ENCODE results near the gene PIK3CD. TPM values are rescaled to one million over a fixed set of nuclear protein-coding genes. Genes with fewer than 3 reads are reported as not detected.
"Not testable (repeated sequence)": the region's sequence is repeated elsewhere in the genome, so short reads cannot be mapped to it uniquely, and the experiment has no call there.

PIK3CD gene
- total RNA-seq, 1 experiment from 2014 or later: 73.9 TPM

DNA sequence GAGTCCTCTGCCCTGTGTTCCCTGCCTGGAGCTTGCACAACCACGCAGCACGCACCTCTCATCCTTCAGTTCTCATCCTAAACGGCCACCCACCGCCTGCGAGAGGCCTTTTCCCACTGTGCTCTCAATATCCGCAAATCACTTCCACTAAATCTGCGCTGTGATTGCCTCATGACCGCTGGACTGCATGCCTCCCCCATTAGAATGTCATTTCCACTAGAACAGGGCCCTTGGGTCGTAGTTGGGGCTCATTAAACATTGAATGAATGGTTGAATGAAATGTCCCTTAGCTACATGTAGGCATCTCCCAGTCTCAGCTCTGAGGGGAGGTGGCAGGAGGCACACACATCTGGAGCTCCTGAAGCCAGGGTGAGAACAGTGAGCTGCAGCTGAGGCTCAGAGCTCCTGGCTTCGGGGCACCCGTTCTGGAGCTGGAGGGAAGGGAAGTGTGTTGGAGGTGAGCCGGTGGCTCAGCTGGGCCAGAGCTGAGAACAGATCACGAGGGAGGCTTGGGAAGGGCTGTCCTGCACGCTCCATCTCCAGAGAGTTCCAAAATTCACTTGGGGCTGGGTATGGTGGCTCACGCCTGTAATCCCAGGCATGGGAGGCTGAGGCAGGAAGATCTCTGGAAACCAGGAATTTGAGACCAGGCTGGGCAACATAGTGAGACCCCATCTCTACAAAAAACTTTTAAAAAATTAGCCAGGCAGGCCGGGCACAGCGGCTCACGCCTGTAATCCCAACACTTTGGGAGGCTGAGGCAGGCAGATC lies 32.4 kb upstream of the PIK3CD start:
- in situ Hi-C loops (cut with HindIII; ENCODE audit: low sequenced_read_pairs): no loop called here
- DNase-seq (ENCODE audit: low spot score): peak; percentile 30

DNA sequence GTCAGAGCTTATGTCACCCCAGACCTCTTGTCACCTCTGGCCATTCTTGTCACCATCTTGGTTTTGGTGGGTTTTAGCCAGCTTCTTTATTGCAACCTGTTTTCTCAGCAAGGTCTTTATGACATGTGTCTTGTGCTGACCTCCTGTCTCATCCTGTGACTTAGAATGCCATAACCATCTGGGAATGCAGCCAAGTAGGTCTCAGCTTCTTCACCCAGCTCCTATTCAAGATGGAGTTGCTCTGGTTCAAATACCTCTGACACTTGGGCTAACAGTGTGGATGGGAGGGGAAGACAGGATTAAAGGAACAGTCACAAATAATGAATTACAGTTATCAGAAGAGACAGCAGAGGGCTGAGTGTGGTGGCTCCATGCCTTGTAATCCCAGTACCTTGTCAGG lies 30.5 kb upstream of the PIK3CD start:
- in situ Hi-C loops (cut with HindIII; ENCODE audit: low sequenced_read_pairs): no loop called here

DNA sequence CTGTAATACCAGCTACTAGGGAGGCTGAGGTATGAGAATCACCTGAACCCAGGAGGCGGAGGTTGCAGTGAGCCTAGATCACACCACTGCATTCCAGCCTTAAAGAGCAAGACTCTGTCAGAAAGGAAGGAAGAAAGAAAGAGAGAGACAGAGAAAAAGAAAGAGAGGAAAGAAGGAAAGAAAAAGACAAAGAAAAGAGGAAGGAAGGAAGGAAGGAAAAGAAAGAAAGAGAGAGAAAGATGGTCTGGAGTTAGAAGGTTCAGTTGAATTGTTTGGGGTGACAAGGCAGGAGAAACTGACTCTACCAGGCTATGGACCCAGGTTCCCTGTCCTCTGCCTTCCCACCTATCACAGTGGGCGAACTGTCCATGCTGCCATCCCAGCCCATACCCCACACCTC lies 27.4 kb upstream of the PIK3CD start:
- in situ Hi-C loops (cut with HindIII; ENCODE audit: low sequenced_read_pairs): no loop called here
- no peak for DNase-seq (ENCODE audit: low spot score)

More for the DNA sequence above, 30.5 kb upstream of the PIK3CD start:
- no peak for DNase-seq (ENCODE audit: low spot score)

DNA sequence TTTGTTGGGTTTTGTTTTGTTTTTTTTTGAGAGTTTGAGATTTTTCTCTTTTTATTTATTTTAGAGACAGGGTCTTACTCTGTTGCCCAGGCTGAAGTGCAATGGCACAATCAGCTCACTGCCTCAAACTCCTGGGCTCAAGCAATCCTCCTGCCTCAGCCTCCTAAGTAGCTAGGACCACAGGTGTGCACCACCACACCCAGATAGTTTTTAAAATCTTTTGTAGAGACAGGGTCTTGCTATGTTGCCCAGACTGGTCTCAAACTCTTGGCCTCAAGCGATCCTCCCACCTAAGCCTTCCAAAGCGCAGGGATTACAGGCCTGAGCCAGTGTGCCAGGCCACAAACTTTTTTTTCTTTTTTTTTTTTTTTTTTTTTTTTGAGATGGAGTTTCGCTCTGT lies 26.5 kb upstream of the PIK3CD start:
- DNase-seq (ENCODE audit: low spot score); in situ Hi-C loops (cut with HindIII; ENCODE audit: low sequenced_read_pairs): not testable (repeated sequence)

DNA sequence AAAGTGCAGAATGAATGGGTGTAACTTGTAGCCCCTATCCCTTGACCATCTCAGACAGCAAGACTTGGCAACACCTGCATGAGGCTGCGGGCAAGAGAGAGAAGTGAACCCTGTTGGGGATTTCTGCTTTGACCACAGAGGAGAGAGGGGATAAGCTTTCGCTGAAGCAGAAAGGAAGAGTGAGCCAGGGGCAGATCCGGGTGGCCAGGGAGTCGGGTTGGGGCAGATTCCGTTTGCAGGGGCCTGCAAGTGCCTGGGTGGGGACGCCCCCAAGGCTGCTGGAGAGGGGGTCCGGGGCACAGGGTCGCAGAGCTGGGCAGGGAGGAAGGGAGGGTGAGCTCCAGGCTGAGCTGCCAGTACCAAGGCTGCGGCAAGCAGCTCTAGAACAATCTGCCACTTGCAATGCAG lies 25.3 kb upstream of the PIK3CD start:
- DNase-seq (ENCODE audit: low spot score): no peak
- in situ Hi-C loops (cut with HindIII; ENCODE audit: low sequenced_read_pairs): no loop called here

DNA sequence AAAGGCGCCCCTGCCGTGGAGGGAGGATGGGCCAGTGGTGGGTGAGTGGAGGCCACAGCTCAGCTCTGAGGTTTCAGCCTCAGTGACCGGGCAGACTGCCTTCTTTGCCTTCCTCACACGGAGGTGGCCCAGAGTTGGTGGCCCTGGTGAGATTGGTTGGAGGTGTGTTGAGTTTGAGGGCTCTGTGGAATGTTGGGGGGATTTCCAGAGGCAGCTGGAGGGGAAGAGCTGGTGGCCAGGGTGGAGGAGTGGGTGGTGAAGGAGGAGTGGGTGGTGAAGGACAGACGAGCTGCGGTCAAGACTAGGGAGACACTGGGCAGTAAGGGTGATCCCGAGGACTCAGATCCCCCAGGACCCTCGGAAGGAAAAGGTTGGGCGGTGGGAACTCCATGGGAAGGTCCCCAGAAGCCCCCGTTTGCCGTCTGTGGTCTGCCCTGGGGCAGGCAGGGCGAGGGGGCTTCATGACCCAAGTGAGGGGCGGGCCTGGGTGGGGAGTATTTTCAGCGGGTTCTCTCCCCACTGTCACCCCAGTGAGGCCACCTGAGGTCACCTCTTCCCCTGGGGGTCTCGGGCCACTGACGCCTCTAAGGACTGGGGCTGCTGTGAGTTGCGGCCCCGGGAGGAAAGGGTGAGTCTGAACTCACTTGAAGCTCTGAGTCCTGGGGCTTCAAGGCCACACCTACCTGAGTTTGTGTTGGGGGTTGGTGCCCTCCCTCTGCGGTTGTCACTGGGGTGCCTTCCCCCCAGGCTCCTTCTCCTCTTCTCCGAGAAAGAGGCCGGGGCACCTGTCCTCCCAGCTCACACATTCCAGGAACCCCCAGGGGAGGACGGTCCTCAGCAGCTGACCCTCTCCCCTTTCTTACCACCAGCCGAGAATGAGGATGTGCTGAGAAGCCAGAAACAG lies 22.7 kb upstream of the PIK3CD start:
- in situ Hi-C loops (cut with HindIII; ENCODE audit: low sequenced_read_pairs): no loop called here
- no peak for DNase-seq (ENCODE audit: low spot score)

DNA sequence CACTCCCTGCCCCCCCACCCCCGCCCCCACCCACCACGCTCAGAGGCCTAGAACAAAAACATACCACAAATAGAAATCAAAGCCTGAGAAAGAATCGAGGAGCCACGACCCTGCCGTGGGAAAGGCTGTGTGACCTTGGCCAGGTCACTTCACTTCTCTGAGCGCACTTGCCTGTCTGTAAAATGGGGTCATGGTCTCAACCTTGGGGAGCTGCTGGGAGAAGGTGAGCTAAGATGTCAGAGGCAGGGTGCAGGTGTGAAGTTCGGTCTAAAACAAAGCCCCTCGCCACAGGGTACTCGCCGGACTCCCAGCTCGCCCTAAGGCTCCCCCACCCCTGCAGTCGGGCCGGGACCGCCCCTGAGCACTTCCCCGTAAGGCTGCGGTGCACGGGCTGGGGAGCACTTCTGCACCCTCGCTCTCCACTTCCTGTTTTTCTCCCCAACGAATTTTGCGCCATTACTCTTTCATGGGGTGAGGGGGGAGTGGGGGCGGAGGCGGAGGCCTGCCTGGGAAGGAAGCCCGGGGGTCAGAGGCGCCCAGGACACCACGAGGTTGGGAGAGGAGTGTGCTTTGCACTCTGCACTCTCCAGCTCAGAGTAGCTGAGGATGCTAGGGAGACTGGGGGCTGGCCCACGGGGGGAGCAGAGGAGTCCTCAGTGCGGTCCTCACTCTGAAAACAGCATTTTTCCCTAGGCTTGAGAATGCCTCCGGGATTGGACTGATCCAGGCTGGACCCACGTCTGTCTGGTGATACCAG lies 21.9 kb upstream of the PIK3CD start:
- DNase-seq (ENCODE audit: low spot score): no peak
- in situ Hi-C loops (cut with HindIII; ENCODE audit: low sequenced_read_pairs): no loop called here

DNA sequence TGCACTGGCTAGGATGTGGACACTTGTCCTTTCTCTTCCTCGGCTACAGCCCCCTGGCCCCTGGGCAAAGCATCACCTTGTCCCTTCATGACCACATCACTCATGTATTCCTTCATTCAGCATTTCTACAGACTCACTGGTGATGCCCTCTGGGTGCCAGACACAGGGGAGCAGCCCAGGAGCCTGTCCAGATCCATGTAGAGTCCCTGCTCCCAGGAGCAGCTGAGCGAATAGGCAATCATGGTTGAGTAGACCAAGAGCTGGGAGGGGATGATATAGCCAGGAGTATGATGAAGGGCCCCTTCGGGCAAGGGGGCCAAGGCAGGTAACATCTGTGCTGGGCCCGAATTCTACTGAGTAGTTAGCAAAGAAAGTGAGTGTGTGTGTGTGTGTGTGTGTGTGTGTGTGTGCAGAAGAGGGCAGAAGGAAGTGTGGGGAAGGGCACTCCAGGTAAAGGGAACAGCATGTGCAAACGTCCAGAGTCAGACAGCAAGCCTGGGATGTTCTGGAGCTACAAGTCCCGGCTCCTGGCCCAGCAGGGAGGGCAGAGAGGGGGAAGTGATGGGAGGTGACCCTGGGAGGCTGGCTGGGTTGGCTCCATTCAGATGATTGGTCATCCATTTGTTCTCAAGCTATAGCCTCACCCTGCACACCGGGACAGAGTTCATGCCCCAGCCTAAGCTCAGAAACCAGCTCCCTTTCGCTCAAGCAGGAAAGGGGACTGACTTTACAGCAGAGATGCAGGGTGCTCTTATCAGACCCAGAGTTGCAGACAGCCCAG lies 21.0 kb upstream of the PIK3CD start:
- DNase-seq (ENCODE audit: low spot score): no peak
- in situ Hi-C loops (cut with HindIII; ENCODE audit: low sequenced_read_pairs): no loop called here

DNA sequence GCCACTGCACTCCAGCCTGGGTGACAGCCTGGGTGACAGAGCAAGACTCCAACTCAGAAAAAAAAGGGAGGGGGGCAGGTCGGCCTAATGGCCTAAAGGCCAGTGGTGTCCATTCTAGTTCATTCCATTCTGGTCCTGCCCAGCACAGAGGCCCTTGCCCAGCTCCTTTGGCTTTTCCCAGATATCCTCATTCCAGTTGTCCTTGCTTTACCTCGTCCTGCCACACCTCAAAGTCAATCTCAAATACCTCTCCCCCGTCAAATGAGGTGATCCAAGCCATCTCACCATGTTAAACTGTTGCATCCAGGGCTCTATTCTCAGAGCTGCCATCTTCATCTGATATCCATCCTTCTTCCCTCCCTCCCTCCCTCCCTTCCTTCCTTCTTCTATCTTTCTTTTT lies 19.9 kb upstream of the PIK3CD start:
- DNase-seq (ENCODE audit: low spot score): no peak
- in situ Hi-C loops (cut with HindIII; ENCODE audit: low sequenced_read_pairs): no loop called here

DNA sequence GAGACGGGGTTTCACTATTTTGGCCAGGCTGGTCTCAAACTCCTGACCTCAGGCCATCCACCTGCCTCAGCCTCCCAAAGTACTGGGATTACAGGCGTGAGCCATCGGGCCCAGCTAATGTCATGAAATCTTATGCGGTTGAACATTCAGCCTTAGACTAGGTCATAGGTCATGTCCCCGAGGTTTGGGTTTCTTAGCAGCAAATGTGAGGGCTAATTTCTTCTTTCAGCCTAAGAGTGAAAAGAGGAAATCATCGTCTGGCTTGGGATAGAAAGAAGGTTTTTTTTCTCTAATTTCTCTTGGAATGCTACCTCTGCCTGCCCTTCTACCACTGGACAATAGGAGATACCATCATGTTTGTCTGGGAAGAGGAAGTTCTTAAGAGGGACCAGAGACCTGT lies 18.0 kb upstream of the PIK3CD start:
- no peak for DNase-seq (ENCODE audit: low spot score)
- in situ Hi-C loops (cut with HindIII; ENCODE audit: low sequenced_read_pairs): no loop called here

DNA sequence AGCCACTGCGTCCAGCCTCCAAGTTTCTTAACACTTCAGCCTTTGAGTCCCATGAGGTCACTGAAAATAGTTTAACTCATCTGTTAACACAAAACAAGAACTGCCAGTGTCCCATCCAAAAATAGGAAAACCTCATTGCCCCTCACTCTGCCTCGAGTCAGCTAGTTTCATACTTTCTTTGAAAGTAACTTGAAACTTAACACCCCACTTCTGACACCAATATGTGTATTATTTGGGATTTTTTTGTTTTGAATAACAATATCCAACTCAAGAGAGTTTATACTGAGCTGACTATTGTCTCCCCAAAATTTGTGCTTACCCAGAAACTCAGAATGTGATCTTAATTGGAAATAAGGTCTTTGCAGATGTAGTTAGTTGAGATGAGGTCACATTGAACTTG lies 16.9 kb upstream of the PIK3CD start:
- in situ Hi-C loops (cut with HindIII; ENCODE audit: low sequenced_read_pairs): no loop called here
- no peak for DNase-seq (ENCODE audit: low spot score)

DNA sequence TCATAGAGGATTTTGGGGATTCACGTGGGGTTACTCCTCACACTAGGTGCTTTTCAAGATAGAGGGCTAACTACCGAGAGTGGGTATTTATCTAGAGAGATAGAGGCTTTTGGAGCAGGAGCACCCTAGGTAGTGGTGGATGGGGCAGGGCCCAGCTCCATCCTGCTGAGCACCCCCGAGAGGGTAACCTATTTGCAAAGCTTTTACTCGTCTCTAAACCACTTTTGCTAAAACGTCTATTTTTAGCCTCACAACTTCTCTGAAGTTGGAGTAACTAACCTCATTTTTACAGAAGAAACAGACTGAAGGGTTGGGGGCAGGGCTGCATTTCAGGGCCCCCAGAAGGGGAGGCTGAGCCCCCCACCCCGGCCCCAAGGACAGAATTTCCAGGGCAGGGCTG lies 12.3 kb upstream of the PIK3CD start:
- DNase-seq (ENCODE audit: low spot score): no peak
- in situ Hi-C loops (cut with HindIII; ENCODE audit: low sequenced_read_pairs): no loop called here

DNA sequence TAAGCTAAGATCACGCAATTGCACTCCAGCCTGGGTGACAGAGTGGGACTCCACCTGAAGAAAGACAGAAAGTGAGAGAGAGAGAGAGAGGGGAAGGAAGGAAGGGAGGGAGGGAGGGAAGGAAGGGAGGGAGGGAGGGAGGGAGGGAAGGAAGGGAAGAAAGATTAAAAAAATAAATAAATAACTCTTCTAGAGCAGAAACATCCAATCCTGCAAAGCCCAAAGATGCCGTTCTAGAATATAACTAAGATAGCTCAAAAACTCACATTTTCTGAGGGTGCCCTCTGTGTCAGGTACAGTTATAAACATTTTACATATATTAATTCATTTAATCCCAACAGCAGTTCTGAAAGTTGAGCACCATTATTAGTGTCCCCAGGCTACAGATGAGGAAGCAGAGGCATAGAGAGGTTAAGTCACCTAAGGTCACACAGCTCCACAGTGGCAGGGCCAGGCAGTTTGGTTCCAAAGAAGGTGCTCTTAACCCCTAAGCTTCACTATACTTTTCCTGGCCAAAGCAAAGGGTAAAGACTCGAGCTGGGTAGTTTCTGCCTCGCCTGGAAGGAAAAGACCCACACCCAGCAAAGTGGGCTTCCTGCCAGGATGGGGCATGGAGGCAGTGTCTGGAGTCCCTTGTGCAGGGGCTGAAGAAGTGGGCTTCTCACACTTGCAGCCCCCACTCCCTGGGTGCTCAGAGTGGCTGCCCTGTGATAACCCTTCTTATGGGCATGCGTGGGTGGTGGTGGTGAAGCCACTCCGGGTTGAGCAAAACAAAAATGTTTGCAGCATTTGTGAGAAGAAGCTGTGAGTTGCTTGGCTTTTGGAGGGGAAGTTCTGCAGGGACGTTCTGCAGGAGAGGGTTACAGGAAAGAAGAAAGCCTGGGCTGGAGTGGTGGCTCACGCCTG lies 7.9 kb upstream of the PIK3CD start:
- in situ Hi-C loops (cut with HindIII; ENCODE audit: low sequenced_read_pairs): no loop called here
- no peak for DNase-seq (ENCODE audit: low spot score)

DNA sequence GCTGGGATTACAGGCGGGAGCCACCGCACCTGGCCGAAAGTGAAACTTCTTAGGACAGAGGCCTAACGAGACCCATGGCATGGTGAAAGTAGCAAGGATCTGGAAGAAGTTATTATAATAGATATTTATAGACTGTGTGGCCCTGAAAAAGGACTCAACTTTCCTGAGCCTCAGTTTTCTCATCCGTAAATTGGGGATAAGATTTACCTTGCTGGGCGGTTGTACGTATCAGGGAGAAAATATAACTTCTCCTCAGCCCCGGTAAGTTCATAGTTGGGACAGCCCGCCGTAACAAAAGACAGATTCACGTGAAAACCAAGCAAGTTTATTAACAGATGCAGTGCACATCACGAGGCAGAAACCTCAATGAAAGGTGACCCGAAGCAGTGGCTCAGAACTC lies 5.5 kb upstream of the PIK3CD start:
- DNase-seq (ENCODE audit: low spot score): no peak
- in situ Hi-C loops (cut with HindIII; ENCODE audit: low sequenced_read_pairs): no loop called here

DNA sequence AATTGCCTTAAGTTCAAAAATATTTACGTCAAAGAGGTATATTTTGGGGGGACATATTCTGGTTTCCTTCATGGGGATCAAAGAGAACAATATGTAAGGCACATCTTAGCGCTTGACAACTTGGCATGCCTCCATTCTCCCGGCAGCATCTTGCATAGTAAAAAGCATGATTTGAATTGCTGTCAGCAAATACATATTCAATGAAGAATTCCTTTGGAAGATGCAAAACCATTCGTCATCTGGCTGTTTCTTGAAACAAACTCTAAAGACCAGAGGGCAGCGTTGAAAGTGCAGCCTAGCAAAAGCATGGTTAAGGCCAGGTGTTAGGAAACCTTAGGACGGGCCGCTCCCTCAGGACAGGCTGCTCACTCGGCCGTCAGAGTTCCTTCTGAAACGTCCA lies 3.4 kb upstream of the PIK3CD start:
- in situ Hi-C loops (cut with HindIII; ENCODE audit: low sequenced_read_pairs): no loop called here
- no peak for DNase-seq (ENCODE audit: low spot score)

DNA sequence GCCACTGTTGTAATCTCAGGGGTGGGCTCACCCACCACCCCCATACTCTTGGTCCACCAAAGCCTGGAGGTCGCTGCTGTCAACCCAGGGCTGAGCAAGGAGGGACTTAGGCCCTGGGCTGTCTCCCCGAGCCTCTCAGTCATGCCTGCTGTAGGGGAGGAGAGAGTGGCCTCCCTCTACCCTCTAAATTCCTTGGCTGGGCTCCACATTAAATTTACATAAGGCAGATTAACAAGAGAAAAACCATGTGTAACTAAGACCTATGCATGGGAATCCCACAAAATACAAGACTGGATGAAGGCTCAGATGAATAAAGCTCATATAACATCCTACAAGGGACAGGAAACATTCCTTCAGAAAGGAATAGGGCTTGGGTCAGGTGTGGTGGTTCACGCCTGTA lies 1.8 kb upstream of the PIK3CD start:
- no peak for DNase-seq (ENCODE audit: low spot score)
- in situ Hi-C loops (cut with HindIII; ENCODE audit: low sequenced_read_pairs): loop anchor here (25.0 kb wide), 1 partner anchor 138 kb away; no protein-coding TSS in a partner anchor

DNA sequence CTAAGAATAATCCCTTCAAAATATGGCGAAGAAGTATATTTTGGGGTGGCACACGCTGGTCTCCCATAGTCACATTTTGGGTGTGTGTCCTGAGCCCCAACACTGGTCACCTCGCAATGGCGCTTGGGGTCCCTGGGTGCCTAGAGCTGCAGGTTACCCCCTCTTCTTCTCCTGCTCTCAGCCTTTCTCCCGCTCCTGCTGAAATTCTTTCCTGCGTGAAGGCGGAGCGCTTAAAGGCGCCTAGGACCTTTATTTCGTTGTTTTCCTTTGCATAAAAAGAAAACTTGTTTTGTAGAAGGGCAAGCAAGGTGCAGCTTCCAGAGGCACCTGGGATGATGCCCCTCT lies 339 bp upstream of the PIK3CD start:
- in situ Hi-C loops (cut with HindIII; ENCODE audit: low sequenced_read_pairs): loop anchor here (25.0 kb wide), 1 partner anchor 136 kb away; no protein-coding TSS in a partner anchor
- no peak for DNase-seq (ENCODE audit: low spot score)
